ENCODE results near the gene DPYD.

Gene DPYD

DNA sequence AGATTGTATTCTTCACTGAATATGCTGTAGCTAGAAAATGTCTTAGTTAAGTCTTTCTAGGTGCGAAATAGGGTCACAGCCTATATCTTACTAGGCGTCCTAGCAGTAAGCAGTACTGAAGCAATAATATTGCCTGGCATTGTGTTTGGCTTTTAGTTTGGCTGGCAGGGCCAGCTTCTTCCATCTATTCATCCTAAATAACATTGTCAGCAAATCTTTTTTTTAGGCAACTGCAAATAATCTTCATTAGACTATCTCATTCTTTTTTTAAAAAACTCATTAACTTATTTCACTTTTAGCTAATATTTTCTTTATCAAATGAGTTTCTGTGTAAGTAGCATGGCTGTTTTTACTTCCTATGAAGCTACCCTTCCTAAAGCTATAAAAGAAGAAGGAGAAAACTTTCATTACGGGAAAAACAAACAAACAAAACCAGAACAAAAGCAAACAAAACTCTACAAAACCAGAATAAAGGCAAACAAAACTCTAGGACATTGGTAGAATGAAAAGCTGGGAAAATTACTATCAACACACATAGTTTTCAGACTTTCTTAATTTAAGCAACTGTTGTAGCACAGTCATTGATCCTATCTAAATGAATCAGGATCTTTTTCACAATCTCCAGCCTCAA, 506.0 kb downstream of the DPYD start:
- no peak for FAIRE-seq

DNA sequence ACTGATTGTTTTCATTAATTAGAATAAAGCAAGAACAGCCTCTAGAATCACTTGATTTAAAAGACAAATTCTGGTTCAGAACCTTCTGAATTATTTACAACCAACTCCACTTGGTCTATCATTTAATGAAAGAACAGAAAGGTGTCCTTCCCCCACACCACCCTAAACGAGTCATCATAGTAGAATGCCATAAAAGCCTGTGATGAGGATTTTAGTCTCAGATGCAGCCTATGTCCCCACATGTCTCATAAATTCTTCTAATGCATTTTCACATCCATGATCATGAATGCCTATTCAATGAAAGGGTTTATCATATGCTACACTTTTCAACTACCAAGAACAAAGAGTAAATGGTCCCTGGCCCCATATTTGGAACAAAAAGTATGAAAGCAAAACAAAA, 508.1 kb downstream of the DPYD start:
- FAIRE-seq, result no peak

DNA sequence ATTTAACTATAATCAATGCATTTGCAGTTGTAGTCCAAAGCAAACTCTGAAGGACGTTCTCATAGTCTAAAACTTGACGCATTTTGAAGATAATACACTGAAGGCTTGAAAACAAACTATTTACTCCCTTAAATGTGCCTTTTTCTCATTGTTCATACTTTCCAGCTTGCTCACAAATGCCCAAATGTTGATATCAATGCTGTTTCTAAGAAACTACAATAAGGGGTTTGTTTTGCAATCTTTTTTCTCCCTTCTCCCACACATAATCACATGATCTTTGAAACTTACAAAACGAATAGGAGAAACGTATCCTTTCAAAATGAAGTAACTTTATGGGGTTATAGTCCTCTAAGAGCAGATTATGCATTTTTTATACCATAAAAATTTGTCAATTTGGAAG, 508.7 kb downstream of the DPYD start:
- FAIRE-seq, result no peak

DNA sequence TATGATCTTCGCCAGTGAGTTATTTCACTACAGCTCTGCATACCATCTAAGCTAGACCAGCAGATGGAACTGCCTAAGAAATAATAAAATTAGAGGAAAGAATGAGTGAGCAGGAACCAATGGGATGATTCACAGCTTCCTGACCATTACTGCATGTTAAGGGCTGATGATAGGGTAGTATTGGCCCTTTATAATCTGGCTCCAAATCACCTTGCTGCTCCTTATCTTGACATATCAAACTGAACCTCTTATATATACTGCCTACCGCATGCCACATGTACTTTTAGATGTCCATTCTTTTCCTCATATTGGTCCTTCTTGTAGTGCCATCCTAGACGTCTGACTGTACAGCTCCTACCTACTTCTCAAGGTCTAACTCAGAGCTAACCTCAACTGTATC, 524.4 kb downstream of the DPYD start:
- FAIRE-seq, result no peak

DNA sequence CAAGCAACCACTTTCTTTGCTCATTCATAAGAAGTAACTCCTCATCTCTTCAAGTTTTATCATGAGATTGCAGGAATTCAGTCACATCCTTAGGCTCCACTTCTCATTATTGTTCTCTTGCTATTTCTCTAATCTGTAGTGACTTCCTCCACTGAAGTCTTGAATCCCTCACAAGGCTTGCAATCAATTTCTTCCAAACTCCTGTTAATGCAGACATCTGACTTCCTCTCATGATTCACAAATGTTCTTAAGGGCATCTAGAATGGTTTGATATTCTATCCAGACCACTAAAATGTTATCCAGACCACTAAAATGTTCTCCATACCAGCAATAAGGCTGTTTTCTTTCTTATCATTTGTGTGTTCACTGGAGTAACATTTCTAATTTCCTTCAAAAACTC, 528.1 kb downstream of the DPYD start:
- FAIRE-seq, result no peak

DNA sequence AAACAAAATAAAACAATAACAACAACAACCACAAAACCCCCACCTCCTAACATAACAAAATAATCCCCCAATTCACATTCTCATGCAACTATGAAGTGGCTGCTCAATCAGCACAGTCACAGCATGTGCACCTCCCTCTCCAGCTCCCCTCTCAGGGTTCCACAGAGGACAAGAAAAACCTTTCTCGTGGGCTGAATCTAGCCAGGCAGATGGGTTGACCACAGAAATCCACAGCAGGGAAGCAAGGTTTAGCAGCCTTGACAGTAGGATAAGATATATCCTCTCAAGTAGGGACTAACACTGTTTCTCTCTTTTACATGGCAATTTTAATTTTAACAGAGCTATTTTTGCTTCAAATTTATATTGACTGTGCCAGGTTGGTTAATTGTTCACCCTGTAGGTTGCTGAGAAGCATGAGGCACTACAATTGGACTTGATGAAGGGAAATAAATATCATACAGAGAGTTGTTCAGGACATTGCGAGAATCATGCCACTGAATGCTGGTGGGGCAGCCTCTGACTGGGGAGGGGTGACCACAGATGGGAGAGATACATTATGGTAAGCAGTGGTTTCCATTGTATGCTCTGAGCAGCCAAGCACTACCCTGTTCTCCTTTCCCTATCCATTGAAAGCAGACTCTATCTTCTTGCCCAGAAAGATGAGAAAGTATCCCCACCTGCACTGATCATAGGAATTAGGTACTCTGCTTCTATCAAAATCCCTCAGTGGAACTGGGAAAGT, 535.1 kb downstream of the DPYD start:
- FAIRE-seq, result no peak

DNA sequence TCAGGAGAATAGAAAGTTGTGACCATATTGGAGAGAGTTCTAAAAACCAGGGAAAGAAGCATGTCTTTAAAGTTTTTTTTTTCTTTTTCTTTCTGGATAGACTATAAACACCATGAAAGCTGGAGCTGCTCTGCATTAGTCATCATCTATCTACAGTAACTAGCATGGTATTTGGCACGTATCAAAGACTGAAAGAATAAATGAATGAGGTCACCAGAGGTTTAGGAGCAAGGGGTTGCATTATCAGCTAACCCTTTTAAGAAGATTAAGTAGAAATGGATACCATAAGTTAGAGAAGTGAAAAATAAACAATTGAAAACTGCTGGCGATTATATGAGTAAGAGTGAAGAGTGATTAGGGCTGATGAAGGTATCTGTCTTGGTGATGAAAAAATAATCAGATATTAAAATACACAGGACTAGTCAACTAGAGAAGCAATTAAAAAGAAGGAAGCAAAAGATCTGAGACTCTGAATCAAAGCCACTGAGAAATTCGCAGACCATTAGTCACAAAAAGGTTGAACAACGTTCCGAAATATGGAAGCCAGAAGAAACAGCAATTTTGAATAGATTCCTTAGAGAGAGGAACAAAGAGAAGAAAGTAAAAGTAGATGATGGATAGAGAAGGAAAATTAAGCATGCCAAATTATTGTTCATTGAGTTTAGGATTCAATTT, 536.4 kb downstream of the DPYD start:
- FAIRE-seq, result no peak

DNA sequence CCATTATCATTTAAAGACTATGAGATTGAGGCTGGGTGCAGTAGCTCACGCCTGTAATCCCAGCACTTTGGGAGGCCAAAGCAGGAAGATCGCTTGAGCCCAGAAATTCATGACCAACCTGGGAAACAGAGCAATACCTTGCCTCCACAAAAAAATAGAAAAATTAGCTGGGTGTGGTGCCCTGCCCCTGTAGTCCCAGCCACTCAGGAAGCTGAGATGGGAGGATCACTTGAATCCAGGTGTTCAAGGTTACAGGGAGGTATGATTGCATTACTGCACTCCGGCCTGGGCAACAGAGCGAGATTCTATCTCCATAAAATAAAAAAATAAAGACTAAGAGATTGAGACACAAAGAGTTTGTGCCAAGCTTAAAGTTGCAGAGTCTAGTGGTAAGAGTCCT, 537.0 kb downstream of the DPYD start:
- no peak for FAIRE-seq

DNA sequence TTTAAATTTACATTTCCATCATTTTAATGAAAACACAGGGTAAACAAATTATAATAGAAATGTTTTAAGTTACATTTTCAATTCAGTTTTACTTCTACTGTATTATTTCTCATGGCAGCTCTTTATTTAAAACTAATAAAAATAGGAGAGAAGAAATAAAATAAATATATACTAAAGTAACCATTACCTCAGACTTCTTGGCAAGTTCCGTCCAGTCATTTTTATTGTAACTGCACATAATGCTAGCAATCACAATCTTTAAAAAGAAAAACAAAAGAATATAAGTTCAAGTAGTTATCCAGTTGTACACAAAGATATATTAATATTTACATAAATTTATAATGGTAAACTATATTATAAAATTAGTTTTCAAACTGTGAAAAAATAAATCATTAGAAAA, 538.6 kb downstream of the DPYD start:
- FAIRE-seq, result peak; percentile 69

DNA sequence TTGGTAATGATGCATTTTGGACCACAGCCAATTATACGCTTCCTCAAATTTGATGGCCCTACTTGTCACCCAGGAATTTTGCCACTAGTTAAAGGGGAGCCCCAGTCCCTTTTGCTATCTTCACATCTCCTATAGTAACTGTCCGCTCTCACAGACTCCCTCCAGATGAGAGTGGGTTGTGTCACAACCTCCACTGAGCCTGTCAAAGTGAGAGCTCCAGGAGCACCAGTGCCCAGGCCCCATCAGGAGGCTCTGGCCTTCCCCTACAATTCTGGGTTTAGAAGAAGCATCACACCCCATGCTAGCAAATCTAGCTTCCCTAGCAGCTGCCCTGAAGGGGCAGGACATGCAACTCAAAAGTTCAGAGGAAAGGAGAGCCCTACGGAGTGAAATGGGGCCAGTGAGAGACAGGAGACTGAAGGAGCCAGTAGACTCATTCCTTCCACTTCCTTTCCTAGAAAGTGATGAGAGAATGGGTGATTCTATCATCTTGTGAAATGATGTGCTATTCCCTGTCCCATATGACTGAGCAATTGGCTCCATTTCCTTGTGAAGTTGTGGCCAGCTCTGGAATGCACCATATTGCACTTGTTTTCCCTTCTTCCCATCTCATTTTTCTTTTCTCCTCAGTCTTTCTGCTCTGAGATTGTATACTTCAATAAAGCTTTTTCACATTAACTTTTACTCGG, 541.3 kb downstream of the DPYD start:
- no peak for FAIRE-seq

DNA sequence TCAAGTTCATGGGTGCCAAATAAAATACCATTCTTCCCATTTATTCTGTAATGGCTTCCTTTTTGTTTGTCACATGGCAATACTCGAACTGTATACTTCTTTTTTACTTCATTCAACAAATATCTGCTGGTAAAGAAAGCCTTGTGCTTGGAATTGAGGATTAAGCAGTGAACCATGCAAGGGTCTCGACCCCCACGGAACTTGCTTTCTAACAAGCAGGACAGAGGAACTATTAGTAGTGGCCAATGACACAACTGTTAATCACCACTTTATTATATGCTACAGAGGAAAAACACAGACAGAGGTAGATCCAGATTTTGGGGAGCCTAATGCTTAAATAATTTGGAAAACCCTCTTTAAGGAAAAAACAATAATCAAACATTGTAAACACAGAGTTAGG, 542.2 kb downstream of the DPYD start:
- no peak for FAIRE-seq

DNA sequence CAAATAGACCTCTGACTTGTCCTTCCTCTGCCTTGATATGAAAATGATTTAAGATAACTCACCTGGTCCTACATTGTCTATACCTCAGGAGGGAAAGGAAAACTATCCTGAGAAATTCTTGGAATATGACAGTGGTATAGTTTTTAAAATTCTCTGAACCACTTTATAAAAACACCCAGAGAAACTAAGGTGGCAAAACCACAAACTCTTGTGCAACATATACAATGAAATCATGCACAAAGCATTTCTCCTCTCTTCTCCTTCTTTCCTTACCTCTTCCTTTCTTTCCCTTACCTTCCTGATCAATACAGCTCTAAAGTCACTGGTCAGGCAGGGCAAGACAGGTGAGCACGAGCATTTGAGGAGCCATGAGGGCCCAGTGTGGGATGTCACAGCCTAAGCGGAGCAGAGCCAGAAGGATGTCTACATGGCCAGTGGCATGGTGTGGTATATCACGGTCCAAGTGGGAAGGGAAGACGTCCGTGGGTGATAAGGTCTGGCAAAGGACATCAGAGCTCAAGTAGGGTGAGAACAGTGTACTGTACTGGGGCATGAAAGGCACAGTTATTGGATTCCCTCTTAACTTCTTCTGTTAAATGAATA, 543.3 kb downstream of the DPYD start:
- FAIRE-seq, result no peak

DNA sequence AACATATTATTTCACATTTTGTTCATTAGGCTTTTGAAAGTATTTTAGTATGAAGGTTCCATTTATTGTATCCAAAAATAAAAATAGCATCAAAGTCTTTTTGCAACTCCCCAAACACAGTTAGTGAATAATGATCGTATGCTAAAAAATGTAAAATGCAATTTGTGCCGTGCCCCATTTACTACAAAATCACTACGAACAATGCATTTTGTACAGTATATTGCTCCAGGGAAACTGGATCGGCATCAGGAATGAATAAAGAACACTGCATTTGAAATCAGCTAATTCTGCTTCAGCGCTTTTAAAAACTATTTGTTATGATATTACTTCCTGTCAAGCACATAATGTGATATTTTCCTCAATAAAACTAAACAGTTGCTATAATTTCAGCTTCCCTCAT, 547.8 kb downstream of the DPYD start:
- no peak for FAIRE-seq

DNA sequence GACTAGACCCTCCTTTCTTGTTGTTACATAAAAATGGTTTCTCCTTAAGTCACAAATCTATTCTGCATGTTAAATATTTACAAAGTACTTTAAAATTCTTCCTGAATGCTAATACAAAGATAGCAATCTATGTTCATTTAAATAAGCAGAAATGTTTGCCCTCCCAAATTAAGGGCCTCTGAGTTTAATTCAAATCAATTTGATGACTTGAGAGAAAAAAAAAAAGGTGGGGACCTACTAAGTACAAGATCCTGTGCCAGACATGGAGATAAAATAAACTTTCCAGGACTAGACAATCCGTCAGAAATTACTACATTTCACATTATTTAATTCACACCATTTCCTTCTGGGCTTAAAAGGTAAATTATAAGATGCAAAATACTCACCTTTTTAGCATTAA, 548.3 kb downstream of the DPYD start:
- no peak for FAIRE-seq

DNA sequence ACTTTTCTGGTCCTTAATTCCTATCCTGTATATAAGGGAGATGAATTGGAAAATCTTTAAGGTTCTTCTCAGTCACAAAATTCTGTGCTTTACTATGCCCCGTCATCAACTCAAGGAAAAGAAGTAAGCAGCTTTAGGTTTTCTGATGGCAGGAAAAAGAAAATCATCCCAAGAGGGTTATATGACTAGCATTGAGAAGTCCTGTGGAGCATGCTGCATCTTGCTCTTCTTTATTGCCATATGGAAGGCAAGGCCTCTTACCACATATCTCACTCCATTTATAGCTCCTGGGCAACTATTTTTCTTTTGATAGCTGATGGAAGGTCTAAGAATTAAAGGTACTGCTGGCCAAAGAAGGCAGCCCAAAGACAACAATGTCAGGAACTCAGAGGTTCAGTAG, 552.5 kb downstream of the DPYD start:
- no peak for FAIRE-seq

DNA sequence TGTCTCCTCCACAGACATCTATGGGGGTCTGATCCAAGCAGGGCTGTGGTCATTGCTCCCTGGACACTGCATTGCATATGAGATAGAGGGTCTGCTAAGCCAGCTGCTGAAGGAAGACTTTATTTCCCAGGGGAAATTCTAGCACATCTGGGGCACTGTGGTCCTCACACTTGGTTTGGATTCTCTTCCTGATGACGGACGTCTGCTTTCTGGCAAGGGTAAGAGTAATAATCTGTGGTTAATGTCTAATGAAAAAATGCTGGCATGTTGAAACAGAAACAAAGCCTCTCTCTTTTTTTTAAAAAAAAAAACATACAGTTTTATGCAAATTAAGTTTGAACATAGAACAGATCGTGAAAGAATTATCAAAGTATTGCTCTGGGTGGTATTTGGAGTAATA, 553.9 kb downstream of the DPYD start:
- no peak for FAIRE-seq

DNA sequence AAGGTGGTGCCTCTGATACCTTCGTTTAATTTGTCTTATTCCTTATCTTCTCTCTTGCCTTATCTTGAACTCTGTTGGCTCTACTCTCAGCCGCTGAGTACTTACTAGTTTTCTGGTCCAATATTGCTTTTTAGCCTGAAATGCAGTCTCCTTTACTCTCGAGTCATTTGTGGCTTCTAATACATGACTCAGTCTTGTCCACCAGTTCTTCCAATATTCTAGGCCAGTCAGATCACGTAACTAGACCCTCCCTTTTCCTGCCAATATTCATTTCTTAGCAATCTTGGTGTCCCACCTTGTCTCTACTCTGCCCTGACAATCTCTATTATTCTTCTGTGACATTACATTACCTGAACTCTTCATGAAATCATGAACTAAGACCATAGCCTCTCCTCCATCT, 555.8 kb downstream of the DPYD start:
- no peak for FAIRE-seq

DNA sequence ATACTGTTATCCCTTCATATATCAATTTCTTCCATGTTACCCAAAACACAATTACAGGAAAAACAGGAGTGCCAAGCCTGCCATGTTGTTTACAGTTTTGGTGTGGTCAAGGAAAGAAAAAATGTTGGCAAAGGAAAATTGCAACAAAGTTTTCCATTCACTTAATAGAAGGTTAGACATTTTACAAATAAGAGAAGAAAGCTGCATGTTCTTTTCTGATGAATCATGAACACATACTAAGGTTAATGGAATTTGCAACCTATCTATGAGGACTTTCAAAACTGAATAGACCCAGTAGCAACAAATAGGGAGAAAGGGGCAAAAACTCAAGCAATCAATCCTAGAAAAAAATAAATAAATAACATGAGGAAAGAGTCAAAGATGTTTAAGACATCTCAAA, 556.7 kb downstream of the DPYD start:
- FAIRE-seq, result no peak

DNA sequence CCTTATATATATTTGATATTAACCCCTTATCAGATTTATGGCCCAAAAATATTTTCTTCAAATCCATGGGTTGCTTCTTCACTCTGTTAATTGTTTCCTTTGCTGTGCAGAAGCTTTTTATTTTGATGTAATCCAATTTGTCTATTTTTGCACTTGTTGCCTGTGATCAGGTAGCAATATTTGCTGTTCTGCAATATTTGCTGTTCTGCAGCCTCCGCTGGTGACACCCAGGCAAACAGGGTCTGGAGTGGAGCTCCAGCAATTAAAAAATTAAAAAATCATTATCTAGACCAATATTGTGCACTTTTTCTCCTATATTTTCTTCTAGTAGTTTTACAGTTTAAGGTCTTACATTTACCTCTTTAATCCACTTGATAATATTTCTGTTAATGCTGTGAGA, 564.5 kb downstream of the DPYD start:
- no peak for FAIRE-seq

DNA sequence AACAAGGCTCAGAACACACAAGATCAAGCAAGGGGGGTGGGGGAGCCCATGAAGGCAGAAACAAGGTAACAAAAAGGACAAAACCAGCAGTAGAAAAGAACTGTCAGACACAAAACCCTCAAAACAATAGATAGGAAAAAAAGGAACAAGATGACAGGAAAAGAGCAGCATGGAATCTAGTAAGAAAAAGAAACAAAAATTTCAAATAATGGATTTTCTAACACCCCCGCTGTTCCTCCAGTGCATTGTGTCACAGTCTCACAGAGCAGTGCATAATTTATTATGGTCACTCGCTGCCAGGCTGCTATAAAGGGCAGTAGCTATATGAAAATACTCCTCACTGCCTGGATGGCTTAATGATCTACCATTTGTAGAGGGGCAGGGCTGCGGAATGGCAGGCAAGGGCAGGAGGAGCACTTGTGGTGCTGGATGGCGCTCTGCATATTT, 567.9 kb downstream of the DPYD start:
- no peak for FAIRE-seq

DNA sequence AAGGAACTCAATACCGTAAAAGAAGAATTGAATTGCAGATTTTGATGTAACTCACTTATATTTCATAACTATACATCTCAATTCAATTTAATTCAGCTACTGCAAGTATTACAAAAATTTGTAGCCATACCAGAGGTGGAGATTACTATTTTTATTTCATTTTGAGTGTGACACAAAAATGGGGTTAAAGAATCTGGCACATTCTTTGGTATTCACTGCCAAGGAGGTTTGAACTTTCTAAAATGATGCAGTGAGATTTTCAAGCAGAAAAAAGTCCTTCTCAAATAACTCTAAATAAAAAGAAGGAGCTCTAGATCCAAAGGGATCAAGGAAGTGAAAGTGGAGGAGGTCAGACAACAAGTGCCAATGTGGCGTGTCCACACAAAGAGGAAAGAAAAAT, 569.0 kb downstream of the DPYD start:
- FAIRE-seq, result no peak

DNA sequence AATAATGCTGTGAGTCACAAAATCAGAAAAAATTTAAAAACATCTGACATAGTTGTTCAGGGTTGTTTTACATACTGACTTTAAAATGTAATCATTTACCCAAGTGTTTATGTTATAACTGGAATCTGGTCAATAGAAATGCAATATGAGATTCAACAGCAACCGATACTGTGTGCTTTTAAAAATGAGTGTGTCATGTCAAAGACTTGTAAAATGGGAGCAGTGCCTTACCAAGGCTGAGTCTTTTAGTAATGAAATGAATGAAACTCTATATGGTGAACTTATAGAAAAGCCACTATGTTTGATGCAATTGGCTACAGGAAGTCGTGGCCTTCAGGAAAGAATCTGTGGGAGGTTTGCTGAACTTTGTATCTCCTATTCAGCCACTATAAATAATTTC, 570.2 kb downstream of the DPYD start:
- FAIRE-seq, result no peak

DNA sequence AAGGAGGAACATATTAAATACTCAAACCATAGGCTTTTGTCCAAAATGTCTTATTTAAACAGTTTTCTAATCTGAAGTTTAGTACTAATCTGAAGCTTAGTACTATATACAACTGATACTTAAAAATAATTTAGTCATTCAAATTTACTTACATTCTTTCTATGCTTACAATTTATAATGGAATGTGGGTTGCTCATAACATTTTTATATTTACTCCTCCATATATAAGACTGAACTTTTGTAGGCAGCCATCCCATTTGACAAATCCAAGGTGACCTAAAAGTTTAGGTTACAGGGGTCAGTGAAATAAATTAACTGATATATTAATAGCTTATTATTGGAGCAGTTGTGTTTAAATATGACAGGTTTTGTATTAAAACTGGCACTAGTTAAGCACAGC, 570.6 kb downstream of the DPYD start:
- peak; percentile 5 for FAIRE-seq
